ENCODE data around the gene PPP6R2.

DNA sequence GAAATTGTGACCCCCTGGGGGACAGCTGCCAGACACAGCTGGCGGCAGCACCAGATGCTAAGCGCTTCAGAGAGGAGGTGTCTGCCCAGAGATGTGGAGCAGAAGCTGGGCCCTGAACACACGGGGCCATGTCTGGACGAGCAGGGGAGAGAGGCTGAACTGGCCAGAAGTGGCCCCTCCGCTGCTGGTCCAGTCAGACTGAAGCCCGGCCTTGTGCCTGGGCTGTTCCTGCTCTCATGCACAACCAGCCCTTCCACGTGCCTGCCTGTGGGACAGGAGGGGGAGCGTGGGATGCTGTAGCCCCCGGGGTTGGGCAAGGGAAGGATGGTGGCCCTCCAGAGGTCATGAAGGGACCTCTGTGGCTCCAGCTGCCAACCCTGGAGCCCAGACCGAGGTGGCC is 140.0 kb downstream of the PPP6R2 start:
- no peak for TF ChIP-seq POLR2A (IDR thresholded peaks at IDR 0.05; ENCODE audit: low read depth, low read length)
- TF ChIP-seq TAF1 (IDR thresholded peaks at IDR 0.05; ENCODE audit: low read depth, low read length): no peak

Measured in GM12891 (cell line).